GM23338 (cell line): ENCODE data around the gene PTH1R. TPM values are rescaled to one million over a fixed set of nuclear protein-coding genes. Genes with fewer than 3 reads are reported as not detected.

Experiments
- CREB1 ChIP-seq: fragments of 250-450 bp; sonication (Bioruptor Pico); IDR thresholded peaks from 2 replicates; pipeline ENCODE4 v1.5.0; 2020; ENCODE audit warnings: low read depth, mild to moderate bottlenecking, moderate library complexity
- ZNF114 ChIP-seq: fragments of 250-450 bp; sonication (Bioruptor Pico); IDR thresholded peaks from 2 replicates; pipeline ENCODE4 v1.5.0; 2020; ENCODE audit warnings: mild to moderate bottlenecking, moderate library complexity
- ZNF331 ChIP-seq: fragments of 250-450 bp; sonication (Bioruptor Pico); IDR thresholded peaks from 2 replicates; pipeline ENCODE4 v1.5.0; 2020; ENCODE audit warnings: low read depth, mild to moderate bottlenecking, moderate library complexity
- polyA plus RNA-seq: library from polyadenylated mRNA; unstranded; fragments of >200 nt; fragmentation: Nextera tagmentation; extraction: Ambion mirVana; gene quantifications from 2 replicates; pipeline ENCODE4 v1.2.1, GENCODE V29; 2016
- total RNA-seq: library from RNA; depleted of rRNA; stranded (reverse); fragments of >200 nt; shearing (Covaris generic); gene quantifications from 2 replicates; pipeline ENCODE4 v1.2.3, GENCODE V29; 2014
- TF ChIP-seq, protein P1 (sequence below): fragments of 250-450 bp; sonication (Bioruptor Pico); IDR thresholded peaks from 2 replicates; pipeline ENCODE4 v1.5.0; 2020; ENCODE audit warnings: mild to moderate bottlenecking, moderate library complexity
- TF ChIP-seq, protein P2 (sequence below): IDR thresholded peaks from 2 replicates; pipeline ENCODE4 v1.6.1; 2016; ENCODE audit warnings: antibody characterized with exemption
- TF ChIP-seq, protein P3 (sequence below), 2 experiments: fragments of 200-600 bp in 1 of 2; sonication (generic) in 1 of 2; conservative IDR thresholded peaks; 2 replicates each; pipeline versions ENCODE4 v1.5.1 to v1.6.1; 2016 to 2017; ENCODE audit warnings: antibody characterized with exemption in 2 of 2, low read depth in 2 of 2, mild to moderate bottlenecking in 2 of 2, moderate library complexity in 1 of 2

PTH1R gene
- total and polyA plus RNA-seq, 2 experiments from 2014 or later: 1.3 to 1.9 TPM

DNA sequence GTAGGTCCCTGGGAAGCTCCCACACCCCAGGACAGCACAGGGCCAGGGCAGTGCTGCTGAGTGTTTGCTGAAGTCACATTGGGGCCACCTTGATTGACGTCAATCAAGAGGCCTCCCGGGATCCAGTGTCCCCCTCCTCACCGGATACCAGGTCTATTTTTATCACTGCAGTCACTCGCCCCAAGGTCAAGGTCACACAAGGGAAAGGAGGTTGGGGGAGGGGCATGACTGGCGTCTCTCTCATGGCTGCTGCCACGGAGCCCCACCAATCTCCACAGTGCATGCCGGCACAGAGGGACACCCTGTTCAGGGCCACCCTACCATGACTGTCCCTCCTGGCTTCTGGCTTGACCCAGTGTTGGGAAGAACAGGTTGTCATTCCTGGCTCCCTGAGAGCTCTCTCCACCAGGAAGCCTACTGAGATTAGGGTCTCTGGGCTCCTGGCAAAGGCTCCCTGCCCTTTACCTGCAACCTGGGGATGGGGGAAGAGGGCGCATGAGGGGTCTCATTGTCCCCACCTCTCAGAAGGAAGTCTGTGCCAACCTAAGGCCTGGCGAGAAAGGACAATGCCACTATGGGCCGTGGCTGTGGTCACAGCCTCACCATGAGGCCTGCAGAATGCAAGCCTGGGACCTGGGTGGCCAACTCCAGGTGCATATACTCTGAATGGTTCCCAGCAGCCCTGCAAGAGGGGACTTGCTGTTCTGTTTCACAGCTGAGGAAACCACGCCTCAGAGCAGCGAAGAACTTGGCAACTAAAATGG is 15.7 kb upstream of the PTH1R start (continued):
- TF ChIP-seq, protein P1, sequence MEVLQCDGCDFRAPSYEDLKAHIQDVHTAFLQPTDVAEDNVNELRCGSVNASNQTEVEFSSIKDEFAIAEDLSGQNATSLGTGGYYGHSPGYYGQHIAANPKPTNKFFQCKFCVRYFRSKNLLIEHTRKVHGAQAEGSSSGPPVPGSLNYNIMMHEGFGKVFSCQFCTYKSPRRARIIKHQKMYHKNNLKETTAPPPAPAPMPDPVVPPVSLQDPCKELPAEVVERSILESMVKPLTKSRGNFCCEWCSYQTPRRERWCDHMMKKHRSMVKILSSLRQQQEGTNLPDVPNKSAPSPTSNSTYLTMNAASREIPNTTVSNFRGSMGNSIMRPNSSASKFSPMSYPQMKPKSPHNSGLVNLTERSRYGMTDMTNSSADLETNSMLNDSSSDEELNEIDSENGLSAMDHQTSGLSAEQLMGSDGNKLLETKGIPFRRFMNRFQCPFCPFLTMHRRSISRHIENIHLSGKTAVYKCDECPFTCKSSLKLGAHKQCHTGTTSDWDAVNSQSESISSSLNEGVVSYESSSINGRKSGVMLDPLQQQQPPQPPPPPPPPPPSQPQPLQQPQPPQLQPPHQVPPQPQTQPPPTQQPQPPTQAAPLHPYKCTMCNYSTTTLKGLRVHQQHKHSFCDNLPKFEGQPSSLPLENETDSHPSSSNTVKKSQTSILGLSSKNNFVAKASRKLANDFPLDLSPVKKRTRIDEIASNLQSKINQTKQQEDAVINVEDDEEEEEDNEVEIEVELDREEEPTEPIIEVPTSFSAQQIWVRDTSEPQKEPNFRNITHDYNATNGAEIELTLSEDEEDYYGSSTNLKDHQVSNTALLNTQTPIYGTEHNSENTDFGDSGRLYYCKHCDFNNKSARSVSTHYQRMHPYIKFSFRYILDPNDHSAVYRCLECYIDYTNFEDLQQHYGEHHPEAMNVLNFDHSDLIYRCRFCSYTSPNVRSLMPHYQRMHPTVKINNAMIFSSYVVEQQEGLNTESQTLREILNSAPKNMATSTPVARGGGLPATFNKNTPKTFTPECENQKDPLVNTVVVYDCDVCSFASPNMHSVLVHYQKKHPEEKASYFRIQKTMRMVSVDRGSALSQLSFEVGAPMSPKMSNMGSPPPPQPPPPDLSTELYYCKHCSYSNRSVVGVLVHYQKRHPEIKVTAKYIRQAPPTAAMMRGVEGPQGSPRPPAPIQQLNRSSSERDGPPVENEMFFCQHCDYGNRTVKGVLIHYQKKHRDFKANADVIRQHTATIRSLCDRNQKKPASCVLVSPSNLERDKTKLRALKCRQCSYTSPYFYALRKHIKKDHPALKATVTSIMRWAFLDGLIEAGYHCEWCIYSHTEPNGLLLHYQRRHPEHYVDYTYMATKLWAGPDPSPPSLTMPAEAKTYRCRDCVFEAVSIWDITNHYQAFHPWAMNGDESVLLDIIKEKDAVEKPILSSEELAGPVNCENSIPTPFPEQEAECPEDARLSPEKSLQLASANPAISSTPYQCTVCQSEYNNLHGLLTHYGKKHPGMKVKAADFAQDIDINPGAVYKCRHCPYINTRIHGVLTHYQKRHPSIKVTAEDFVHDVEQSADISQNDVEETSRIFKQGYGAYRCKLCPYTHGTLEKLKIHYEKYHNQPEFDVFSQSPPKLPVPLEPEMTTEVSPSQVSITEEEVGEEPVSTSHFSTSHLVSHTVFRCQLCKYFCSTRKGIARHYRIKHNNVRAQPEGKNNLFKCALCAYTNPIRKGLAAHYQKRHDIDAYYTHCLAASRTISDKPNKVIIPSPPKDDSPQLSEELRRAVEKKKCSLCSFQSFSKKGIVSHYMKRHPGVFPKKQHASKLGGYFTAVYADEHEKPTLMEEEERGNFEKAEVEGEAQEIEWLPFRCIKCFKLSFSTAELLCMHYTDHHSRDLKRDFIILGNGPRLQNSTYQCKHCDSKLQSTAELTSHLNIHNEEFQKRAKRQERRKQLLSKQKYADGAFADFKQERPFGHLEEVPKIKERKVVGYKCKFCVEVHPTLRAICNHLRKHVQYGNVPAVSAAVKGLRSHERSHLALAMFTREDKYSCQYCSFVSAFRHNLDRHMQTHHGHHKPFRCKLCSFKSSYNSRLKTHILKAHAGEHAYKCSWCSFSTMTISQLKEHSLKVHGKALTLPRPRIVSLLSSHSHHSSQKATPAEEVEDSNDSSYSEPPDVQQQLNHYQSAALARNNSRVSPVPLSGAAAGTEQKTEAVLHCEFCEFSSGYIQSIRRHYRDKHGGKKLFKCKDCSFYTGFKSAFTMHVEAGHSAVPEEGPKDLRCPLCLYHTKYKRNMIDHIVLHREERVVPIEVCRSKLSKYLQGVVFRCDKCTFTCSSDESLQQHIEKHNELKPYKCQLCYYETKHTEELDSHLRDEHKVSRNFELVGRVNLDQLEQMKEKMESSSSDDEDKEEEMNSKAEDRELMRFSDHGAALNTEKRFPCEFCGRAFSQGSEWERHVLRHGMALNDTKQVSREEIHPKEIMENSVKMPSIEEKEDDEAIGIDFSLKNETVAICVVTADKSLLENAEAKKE (CRISPR knock-in tag): no peak
- TF ChIP-seq ZNF114 (CRISPR knock-in tag): no peak
- TF ChIP-seq, protein P2, sequence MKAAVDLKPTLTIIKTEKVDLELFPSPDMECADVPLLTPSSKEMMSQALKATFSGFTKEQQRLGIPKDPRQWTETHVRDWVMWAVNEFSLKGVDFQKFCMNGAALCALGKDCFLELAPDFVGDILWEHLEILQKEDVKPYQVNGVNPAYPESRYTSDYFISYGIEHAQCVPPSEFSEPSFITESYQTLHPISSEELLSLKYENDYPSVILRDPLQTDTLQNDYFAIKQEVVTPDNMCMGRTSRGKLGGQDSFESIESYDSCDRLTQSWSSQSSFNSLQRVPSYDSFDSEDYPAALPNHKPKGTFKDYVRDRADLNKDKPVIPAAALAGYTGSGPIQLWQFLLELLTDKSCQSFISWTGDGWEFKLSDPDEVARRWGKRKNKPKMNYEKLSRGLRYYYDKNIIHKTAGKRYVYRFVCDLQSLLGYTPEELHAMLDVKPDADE: no peak
- TF ChIP-seq, protein P3, sequence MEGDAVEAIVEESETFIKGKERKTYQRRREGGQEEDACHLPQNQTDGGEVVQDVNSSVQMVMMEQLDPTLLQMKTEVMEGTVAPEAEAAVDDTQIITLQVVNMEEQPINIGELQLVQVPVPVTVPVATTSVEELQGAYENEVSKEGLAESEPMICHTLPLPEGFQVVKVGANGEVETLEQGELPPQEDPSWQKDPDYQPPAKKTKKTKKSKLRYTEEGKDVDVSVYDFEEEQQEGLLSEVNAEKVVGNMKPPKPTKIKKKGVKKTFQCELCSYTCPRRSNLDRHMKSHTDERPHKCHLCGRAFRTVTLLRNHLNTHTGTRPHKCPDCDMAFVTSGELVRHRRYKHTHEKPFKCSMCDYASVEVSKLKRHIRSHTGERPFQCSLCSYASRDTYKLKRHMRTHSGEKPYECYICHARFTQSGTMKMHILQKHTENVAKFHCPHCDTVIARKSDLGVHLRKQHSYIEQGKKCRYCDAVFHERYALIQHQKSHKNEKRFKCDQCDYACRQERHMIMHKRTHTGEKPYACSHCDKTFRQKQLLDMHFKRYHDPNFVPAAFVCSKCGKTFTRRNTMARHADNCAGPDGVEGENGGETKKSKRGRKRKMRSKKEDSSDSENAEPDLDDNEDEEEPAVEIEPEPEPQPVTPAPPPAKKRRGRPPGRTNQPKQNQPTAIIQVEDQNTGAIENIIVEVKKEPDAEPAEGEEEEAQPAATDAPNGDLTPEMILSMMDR (conservative IDR thresholded peaks at IDR 0.05; ENCODE audit: low read depth in 2 of 2): no peak
- no peak for TF ChIP-seq CREB1 (CRISPR knock-in tag)
- no peak for TF ChIP-seq ZNF331
